Pancreas (tissue), 10 donors: ENCODE measurements around the gene CFL1. TPM values are rescaled to one million over a fixed set of nuclear protein-coding genes. Genes with fewer than 3 reads are reported as not detected.
A peak's percentile ranks its signal among the peaks of the same experiment; 100 is the strongest.

Experiments used
- ATAC-seq, 4 donors: fragments of 200-7000 bp; cut with Tn5 transposase; one replicate each; pipeline versions ENCODE4 v1.8.0 to v1.9.1; 2020; ENCODE audit warnings: mild to moderate bottlenecking in 4 of 4, moderate library complexity in 4 of 4
- DNase-seq, 6 donors: peaks; one replicate each; pipeline ENCODE4 v3.0.0-alpha.2; 2020
- FAIRE-seq: peaks from 2 replicates; lab custom pipeline; 2012; peaks lifted over from hg19 to GRCh38; lab: Jason Lieb, UNC
- H3K27ac ChIP-seq, 4 donors: fragments of 200-600 bp; sonication (generic); 1 replicate in 3 of 4; 2 replicates in 1 of 4; pipeline versions ENCODE4 v1.5.0 to v1.8.0; 2020
- H3K27me3 ChIP-seq, 4 donors: fragments of 200-600 bp; one replicate each; pipeline ENCODE4 v1.8.0; 2021
- H3K36me3 ChIP-seq, 3 donors: fragments of 200-600 bp; sonication (generic) in 1 of 3; one replicate each; pipeline versions ENCODE4 v1.5.0 to v1.8.0; 2020 to 2021
- H3K4me1 ChIP-seq, 3 donors: fragments of 200-600 bp; one replicate each; pipeline ENCODE4 v1.8.0; 2021
- H3K4me3 ChIP-seq, 4 donors: fragments of 200-600 bp; sonication (generic) in 2 of 4; one replicate each; pipeline versions ENCODE4 v1.5.0 to v1.8.0; 2020 to 2021
- H3K9me3 ChIP-seq, 4 donors: fragments of 200-600 bp; one replicate each; pipeline ENCODE4 v1.8.0; 2021
- WGBS, 2 donors: extraction: QIAGEN DNeasy Blood & Tissue Kit; methylation state at CpG; one replicate each; pipeline ENCODE4 v1.1.7; 2013; 5-methylcytosine and 5-hydroxymethylcytosine counted together
- intact Hi-C, 3 donors: fragments of 100-400 bp; cut with DNase I; formaldehyde crosslinking; loops; one replicate each; pipeline versions ENCODE4 v1.11.1 to v1.14.2; 2022
- polyA plus RNA-seq, 2 donors: library from polyadenylated mRNA; stranded (reverse); fragments of 200-250 nt; gene quantifications; one replicate each; pipeline ENCODE4 v1.2.3, GENCODE V29; 2013
- total RNA-seq, 6 donors: library from RNA; stranded (reverse); fragmentation: NEBNext Ultra II Directional in 4 of 6; extraction: Animal tissue kit (Norgen Biotek cat#: 25700) in 4 of 6; gene quantifications; one replicate each; pipeline versions ENCODE4 v1.2.1 to v1.2.4, GENCODE V29; 2021 to 2023
- TF ChIP-seq, protein P1 (sequence below), 4 donors: fragments of 200-600 bp; sonication (generic) in 3 of 4; IDR thresholded peaks; one replicate each; pipeline versions ENCODE4 v1.5.0 to v1.8.0; 2021; ENCODE audit warnings: antibody characterized with exemption in 4 of 4
- donor health status: healthy with polysubstance abuse.
- donor health status: DM: no; HTN: no; CAD: no; lungs with moderate emphysema.
- donor health status: DM: no; HTN: no; CAD: no.
- donor health status: control.
- donor health status: control.
- donor health status: Bipolar disorder and iron deficiency.
- donor health status: DM: yes; HTN: yes; CAD: no.
- donor health status: DM: no; HTN: no; CAD: no.
- donor health status: DM: no; HTN: no; CAD: no.
- donor health status: DM: yes; HTN: yes; CAD: no.

The CFL1 gene
- total RNA-seq = 100 to 1,000 TPM in 4 of 6 donors, 10 to 100 TPM in 2; 87.8 to 311 (median 148) TPM
- 100 to 1,000 TPM; 164 to 231 TPM for polyA plus RNA-seq

- TF ChIP-seq, protein P1, sequence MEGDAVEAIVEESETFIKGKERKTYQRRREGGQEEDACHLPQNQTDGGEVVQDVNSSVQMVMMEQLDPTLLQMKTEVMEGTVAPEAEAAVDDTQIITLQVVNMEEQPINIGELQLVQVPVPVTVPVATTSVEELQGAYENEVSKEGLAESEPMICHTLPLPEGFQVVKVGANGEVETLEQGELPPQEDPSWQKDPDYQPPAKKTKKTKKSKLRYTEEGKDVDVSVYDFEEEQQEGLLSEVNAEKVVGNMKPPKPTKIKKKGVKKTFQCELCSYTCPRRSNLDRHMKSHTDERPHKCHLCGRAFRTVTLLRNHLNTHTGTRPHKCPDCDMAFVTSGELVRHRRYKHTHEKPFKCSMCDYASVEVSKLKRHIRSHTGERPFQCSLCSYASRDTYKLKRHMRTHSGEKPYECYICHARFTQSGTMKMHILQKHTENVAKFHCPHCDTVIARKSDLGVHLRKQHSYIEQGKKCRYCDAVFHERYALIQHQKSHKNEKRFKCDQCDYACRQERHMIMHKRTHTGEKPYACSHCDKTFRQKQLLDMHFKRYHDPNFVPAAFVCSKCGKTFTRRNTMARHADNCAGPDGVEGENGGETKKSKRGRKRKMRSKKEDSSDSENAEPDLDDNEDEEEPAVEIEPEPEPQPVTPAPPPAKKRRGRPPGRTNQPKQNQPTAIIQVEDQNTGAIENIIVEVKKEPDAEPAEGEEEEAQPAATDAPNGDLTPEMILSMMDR (IDR thresholded peaks at IDR 0.05) = no peak
- peak; percentile 98 to 99 (median 98) for DNase-seq
- peaks cover 3 to 23% (median 14%) of the 10 kb centered on the region in 3 donors for H3K4me1 ChIP-seq
- H3K4me3 ChIP-seq = peak within 1 kb of the TSS; percentile 95 to 100 (median 98)
- H3K27me3 ChIP-seq = no peaks in the 10 kb centered on the region
- H3K36me3 ChIP-seq = peaks cover 4 to 15% (median 8%) of the 10 kb centered on the region in 3 donors
- FAIRE-seq = peak; percentile 32
- H3K9me3 ChIP-seq = no peaks in the 10 kb centered on the region
- WGBS, 2 donors = 0% methylated on average over 64 to 92 of the region's 92 CpGs
- intact Hi-C loops = no loop called here
- peak; percentile 69 to 84 (median 76) for ATAC-seq
- H3K27ac ChIP-seq = peak within 1 kb of the TSS; percentile 82 to 93 (median 88)
These were observed at the start of gene CFL1 for GRCh38 chr11:65857853-65858680. Gene CFL1 (minus strand): TSS chr11:65858180. CDS start chr11:65858099, 81 bp downstream.

DNA sequence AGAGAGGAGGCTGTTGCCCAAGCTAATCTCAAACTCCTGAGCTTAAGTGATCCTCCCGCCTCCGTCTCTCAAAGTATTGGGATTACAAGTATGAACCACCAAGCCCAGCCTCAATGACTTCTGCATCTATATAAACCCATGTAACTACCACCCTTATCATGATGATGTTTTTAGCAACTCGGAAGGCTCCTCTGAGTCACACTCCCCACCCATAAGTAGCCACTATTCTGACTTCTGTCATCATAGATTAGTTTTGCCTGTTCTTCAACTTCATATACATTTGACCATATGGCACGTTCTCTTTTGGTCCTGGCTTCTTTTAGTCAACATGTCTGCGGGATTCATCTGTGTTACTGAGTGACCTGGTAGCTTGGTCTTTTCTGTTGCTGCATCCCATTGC lies 48.6 kb upstream of the CFL1 start:
- Histone ChIP-seq H3K4me3 (no peak overlapping the region), H3K27me3 (no peaks in the 10 kb centered on the region), H3K4me1 (no peaks in the 10 kb centered on the region), H3K27ac (no peak overlapping the region), H3K9me3 (no peaks in the 10 kb centered on the region), H3K36me3 (no peaks in the 10 kb centered on the region)
- TF ChIP-seq, protein P1 (IDR thresholded peaks at IDR 0.05) = no peak
- ATAC-seq = no peak
- 74 to 81% methylated on average over 5 of the region's 5 CpGs for WGBS, 2 donors
- intact Hi-C loops = no loop called here
- FAIRE-seq = no peak
- DNase-seq = no peak

- TF ChIP-seq, protein P1 (IDR thresholded peaks at IDR 0.05) = no peak
- no peaks in the 10 kb centered on the region for H3K27me3 ChIP-seq
- intact Hi-C loops = no loop called here
- H3K36me3 ChIP-seq = no peaks in the 10 kb centered on the region
- WGBS, 2 donors = 59 to 65% methylated on average over 8 of the region's 8 CpGs
- ATAC-seq = no peak
- H3K27ac ChIP-seq = no peak overlapping the region
- H3K4me3 ChIP-seq = no peak overlapping the region
- no peak for DNase-seq
- H3K9me3 ChIP-seq = no peaks in the 10 kb centered on the region
- H3K4me1 ChIP-seq = peaks cover 0 to 8% (median 7%) of the 10 kb centered on the region in 3 donors
- no peak for FAIRE-seq
These were observed 45.7 kb upstream of the CFL1 start for GRCh38 chr11:65903715-65904114.

DNA sequence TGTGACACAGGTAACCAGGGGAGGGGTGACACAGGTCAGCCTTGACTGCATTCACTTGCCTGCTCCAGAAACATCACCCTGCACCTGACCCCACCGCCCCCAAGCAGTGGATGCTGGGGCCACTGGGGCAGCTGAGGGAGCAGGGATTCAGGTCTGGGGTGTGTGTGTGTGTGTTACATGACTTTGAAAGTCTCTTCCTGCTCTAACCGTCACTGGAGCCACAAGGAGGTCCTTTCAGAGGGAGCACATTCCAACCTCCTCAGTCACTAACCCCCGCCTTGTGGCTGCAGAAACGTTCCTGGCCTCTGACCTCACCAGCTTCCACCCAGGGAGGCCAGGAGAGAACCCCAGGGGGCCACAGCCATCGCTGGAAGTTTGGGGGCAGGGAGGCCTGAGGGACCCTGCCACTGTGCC lies 45.1 kb upstream of the CFL1 start:
- DNase-seq (no peak), FAIRE-seq (no peak), ATAC-seq (no peak)
- intact Hi-C loops = no loop called here
- Histone ChIP-seq H3K27me3 (no peaks in the 10 kb centered on the region), H3K27ac (no peak overlapping the region), H3K36me3 (no peaks in the 10 kb centered on the region), H3K4me1 (peaks cover 0 to 8% (median 7%) of the 10 kb centered on the region in 3 donors), H3K4me3 (no peak overlapping the region), H3K9me3 (no peaks in the 10 kb centered on the region)
- TF ChIP-seq, protein P1 (IDR thresholded peaks at IDR 0.05) = no peak
- 30 to 44% methylated on average over 5 of the region's 5 CpGs for WGBS, 2 donors

DNA sequence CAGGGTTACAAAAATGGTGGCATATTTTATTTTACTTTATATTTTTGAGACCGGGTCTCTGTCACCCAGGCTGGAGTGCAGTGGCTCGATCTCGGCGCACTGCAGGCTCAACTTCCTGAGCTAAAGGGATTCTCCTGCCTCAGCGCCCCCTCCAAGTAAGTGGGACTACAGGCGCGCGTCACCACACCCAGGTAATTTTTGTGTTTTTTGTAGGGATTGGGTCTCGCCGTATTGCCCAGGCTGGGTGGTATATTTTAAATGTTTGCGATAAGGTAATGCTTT lies 42.9 kb upstream of the CFL1 start:
- Histone ChIP-seq H3K9me3 (no peaks in the 10 kb centered on the region), H3K36me3 (no peaks in the 10 kb centered on the region), H3K4me3 (peak overlapping the region in 2 of 4 donors; percentile 46 to 53), H3K4me1 (peaks cover 0 to 8% (median 7%) of the 10 kb centered on the region in 3 donors), H3K27me3 (no peaks in the 10 kb centered on the region), H3K27ac (no peak overlapping the region)
- TF ChIP-seq, protein P1 (IDR thresholded peaks at IDR 0.05) = no peak
- 73% methylated on average over 11 of the region's 11 CpGs for WGBS, 2 donors
- ATAC-seq = no peak
- DNase-seq = no peak
- intact Hi-C loops = no loop called here
- no peak for FAIRE-seq
